Panc1 (cell line): ENCODE data around the gene SLCO2B1. TPM values are rescaled to one million over a fixed set of nuclear protein-coding genes. Genes with fewer than 3 reads are reported as not detected.

Experiments used
- ATAC-seq: fragments of 200-7000 bp; cut with Tn5 transposase; 2 replicates; pipeline ENCODE4 v1.9.1; 2020; ENCODE audit warnings: mild to moderate bottlenecking, moderate library complexity
- BruUV-seq: library from RNA; stranded (reverse); fragments of 400-500 nt; replicated peaks from 2 replicates; lab custom pipeline; 2021; lab: Mats Ljungman, UMichigan
- CTCF ChIA-PET: fragments of 300-600 bp; sonication (Branson Sonifier 250); formaldehyde crosslinking; loops from one replicate; lab custom pipeline; 2022; ENCODE audit warnings: antibody characterized with exemption; lab: Charles Lee
- POLR2A ChIA-PET: fragments of 300-600 bp; sonication (Branson Sonifier 250); formaldehyde crosslinking; loops from one replicate; lab custom pipeline; 2022; ENCODE audit warnings: antibody characterized with exemption; lab: Charles Lee
- DNase-seq: peaks from one replicate; pipeline ENCODE4 v3.0.0-alpha.2; 2010; ENCODE audit warnings: low read depth, low spot score
- H3K27ac ChIP-seq: 2 replicates; pipeline ENCODE4 v1.5.1; 2011; ENCODE audit warnings: mild to moderate bottlenecking, low read length, inconsistent platforms
- H3K27me3 ChIP-seq: fragments of 200-500 bp; sonication (Bioruptor generic); 2 replicates; pipeline ENCODE4 v1.6.0; 2014; ENCODE audit warnings: low read length, inconsistent platforms; ENCODE audit not compliant: control insufficient read depth, insufficient read depth
- H3K36me3 ChIP-seq: fragments of 200-500 bp; sonication (Bioruptor generic); 2 replicates; pipeline ENCODE4 v1.5.1; 2014; ENCODE audit warnings: inconsistent platforms, mild to moderate bottlenecking, low read length, moderate library complexity; ENCODE audit not compliant: control insufficient read depth, insufficient read depth
- H3K4me1 ChIP-seq: 2 replicates; pipeline ENCODE4 v1.5.1; 2011; ENCODE audit warnings: inconsistent platforms, mild to moderate bottlenecking, low read length, moderate library complexity; ENCODE audit not compliant: control insufficient read depth, insufficient read depth
- H3K4me3 ChIP-seq, 2 experiments: 2 replicates each; pipeline ENCODE4 v1.5.1; 2011 to 2012; ENCODE audit warnings: low read depth in 2 of 2, low read length in 2 of 2, mild to moderate bottlenecking in 2 of 2, inconsistent platforms in 1 of 2, moderate library complexity in 1 of 2
- H3K9me3 ChIP-seq: fragments of 200-500 bp; sonication (Bioruptor generic); 2 replicates; pipeline ENCODE4 v1.5.1; 2014; ENCODE audit warnings: low read depth, mild to moderate bottlenecking, inconsistent platforms, low read length, moderate library complexity; ENCODE audit not compliant: control insufficient read depth, insufficient read depth
- CTCF ChIP-seq: fragments of 450-650 bp; IDR thresholded peaks from 2 replicates; pipeline ENCODE4 v1.5.1; 2017; ENCODE audit warnings: mild to moderate bottlenecking
- POLR2AphosphoS5 ChIP-seq: IDR thresholded peaks from 2 replicates; pipeline ENCODE4 v1.6.1; 2012; ENCODE audit warnings: mild to moderate bottlenecking, low read depth, low read length, moderate library complexity
- REST ChIP-seq, 2 experiments: IDR thresholded peaks; 2 replicates each; pipeline ENCODE4 v1.6.1; 2011 to 2012; ENCODE audit warnings: low read depth in 2 of 2, control low read depth in 1 of 2, low read length in 1 of 2, mild to moderate bottlenecking in 1 of 2, moderate library complexity in 1 of 2; ENCODE audit not compliant: insufficient read depth in 1 of 2
- SIN3A ChIP-seq: IDR thresholded peaks from 2 replicates; pipeline ENCODE4 v1.6.1; 2012; ENCODE audit warnings: low read depth, mild to moderate bottlenecking, low read length, moderate library complexity, borderline replicate concordance; ENCODE audit not compliant: insufficient read depth
- TCF7L2 ChIP-seq: IDR thresholded peaks from 2 replicates; pipeline ENCODE4 v1.6.1; 2011; ENCODE audit warnings: mild to moderate bottlenecking, low read depth, low read length, inconsistent platforms
- in situ Hi-C: cut with HindIII; loops from 2 replicates; pipeline ENCODE4 v1.10.0; 2016; ENCODE audit warnings: low sequenced_read_pairs, low pct_unique_long_range_greater_than_20kb
- intact Hi-C: fragments of 100-400 bp; cut with micrococcal nuclease; formaldehyde crosslinking; loops from one replicate; pipeline ENCODE4 v1.10.0; 2022; ENCODE audit not compliant: unreplicated experiment
- total RNA-seq: library from RNA; stranded (reverse); gene quantifications from one replicate; pipeline ENCODE4 v1.2.1, GENCODE V29; 2021; ENCODE audit not compliant: unreplicated experiment

Gene SLCO2B1
- total RNA-seq, 1 experiment from 2014 or later = 0.77 TPM

- CTCF ChIA-PET = no interaction called here
- H3K27me3 ChIP-seq = 0 out of 2 replicates have a peak, but pooled peaks cover 3% of the 10 kb centered on the region
Observed at GRCh38 chr11:75184757-75185425, 34.0 kb downstream of the SLCO2B1 start.

GRCh38 chr11:75185866-75186265, 35.0 kb downstream of the SLCO2B1 start:
- no peaks in the 10 kb centered on the region for H3K4me1 ChIP-seq
- H3K36me3 ChIP-seq = no peaks in the 10 kb centered on the region
- POLR2A ChIA-PET = no interaction called here
- H3K27me3 ChIP-seq = 0 out of 2 replicates have a peak, but pooled peaks cover 3% of the 10 kb centered on the region
- ATAC-seq = no peak
- H3K4me3 ChIP-seq = no peak overlapping the region
- in situ Hi-C loops (no loop called here), intact Hi-C loops (no loop called here)
- H3K27ac ChIP-seq = no peak overlapping the region
- no peak for DNase-seq
- CTCF ChIA-PET = no interaction called here
- no TSS peak for BruUV-seq
- no peaks in the 10 kb centered on the region for H3K9me3 ChIP-seq
- TF ChIP-seq SIN3A = no peak
- no peak for TF ChIP-seq TCF7L2
- TF ChIP-seq CTCF = no peak
- TF ChIP-seq REST (IDR thresholded peaks at IDR 0.05; ENCODE audit: insufficient read depth in 1 of 2, low read depth in 2 of 2, low read length in 1 of 2) = no peak
- TF ChIP-seq POLR2AphosphoS5 = no peak

More at GRCh38 chr11:75184757-75185425, 34.0 kb downstream of the SLCO2B1 start:
- Histone ChIP-seq H3K4me1 (no peaks in the 10 kb centered on the region), H3K4me3 (no peak overlapping the region), H3K27ac (no peak overlapping the region), H3K36me3 (no peaks in the 10 kb centered on the region), H3K9me3 (no peaks in the 10 kb centered on the region)
- intact Hi-C loops (no loop called here), in situ Hi-C loops (no loop called here)
- BruUV-seq = no TSS peak
- ATAC-seq = no peak
- POLR2A ChIA-PET = interaction anchor here (0.6 kb wide), 1 partner anchor 10 kb away, joined by 8 read pairs; no protein-coding TSS in a partner anchor
- no peak for DNase-seq
- TF ChIP-seq CTCF = no peak
- no peak for TF ChIP-seq REST (IDR thresholded peaks at IDR 0.05; ENCODE audit: insufficient read depth in 1 of 2, low read depth in 2 of 2, low read length in 1 of 2)
- no peak for TF ChIP-seq POLR2AphosphoS5
- TF ChIP-seq SIN3A = no peak
